Stimulated activated CD8-positive, alpha-beta memory T cell treated with anti-CD3 and anti-CD28 coated beads, Interleukin-12 subunit alpha, Interleukin-12 subunit beta, amount 100 ng/mL, for 24 hours (primary cell): Measurements from ENCODE around the gene CCDC40.

Experiments
- DNase-seq: peaks from one replicate; pipeline ENCODE4 v3.0.0-alpha.2; 2020; ENCODE audit errors: extremely low read depth

Gene CCDC40

DNA sequence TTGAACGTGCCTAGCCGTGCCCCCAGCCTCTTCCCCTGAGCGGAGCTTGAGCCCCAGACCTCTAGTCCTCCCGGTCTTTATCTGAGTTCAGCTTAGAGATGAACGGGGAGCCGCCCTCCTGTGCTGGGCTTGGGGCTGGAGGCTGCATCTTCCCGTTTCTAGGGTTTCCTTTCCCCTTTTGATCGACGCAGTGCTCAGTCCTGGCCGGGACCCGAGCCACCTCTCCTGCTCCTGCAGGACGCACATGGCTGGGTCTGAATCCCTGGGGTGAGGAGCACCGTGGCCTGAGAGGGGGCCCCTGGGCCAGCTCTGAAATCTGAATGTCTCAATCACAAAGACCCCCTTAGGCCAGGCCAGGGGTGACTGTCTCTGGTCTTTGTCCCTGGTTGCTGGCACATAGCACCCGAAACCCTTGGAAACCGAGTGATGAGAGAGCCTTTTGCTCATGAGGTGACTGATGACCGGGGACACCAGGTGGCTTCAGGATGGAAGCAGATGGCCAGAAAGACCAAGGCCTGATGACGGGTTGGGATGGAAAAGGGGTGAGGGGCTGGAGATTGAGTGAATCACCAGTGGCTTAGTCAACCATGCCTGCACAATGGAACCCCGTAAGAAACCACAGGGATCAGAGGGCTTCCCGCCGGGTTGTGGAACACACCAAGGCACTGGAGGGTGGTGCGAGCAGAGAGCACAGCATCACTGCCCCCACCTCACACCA, 65.7 kb downstream of the CCDC40 start:
- no peak for DNase-seq

DNA sequence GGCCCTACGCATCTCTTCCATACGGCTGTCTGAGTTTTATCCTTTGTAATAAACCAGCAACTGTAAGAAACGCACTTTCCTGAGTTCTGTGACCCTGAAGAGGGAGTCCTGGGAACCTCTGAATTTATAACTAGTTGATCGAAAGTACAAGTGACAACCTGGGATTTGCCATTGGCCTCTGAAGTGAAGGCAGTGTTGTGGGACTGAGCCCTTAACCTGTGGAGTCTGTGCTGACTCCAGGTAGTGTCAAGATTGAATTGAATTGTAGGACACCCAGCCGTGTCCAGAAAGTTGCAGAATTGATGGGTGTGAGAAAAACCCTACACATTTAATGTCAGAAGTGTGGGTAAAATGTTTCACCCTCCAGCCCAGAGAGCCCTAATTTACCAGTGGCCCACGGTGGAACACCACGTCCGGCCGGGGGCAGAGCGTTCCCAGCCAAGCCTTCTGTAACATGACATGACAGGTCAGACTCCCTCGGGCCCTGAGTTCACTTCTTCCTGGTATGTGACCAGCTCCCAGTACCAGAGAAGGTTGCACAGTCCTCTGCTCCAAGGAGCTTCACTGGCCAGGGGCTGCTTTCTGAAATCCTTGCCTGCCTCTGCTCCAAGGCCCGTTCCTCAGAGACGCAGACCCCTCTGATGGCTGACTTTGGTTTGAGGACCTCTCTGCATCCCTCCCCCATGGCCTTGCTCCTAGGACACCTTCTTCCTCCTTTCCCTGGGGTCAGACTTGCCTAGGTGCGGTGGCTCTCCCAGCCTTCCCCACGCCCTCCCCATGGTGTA, 66.4 kb downstream of the CCDC40 start:
- DNase-seq = no peak

DNA sequence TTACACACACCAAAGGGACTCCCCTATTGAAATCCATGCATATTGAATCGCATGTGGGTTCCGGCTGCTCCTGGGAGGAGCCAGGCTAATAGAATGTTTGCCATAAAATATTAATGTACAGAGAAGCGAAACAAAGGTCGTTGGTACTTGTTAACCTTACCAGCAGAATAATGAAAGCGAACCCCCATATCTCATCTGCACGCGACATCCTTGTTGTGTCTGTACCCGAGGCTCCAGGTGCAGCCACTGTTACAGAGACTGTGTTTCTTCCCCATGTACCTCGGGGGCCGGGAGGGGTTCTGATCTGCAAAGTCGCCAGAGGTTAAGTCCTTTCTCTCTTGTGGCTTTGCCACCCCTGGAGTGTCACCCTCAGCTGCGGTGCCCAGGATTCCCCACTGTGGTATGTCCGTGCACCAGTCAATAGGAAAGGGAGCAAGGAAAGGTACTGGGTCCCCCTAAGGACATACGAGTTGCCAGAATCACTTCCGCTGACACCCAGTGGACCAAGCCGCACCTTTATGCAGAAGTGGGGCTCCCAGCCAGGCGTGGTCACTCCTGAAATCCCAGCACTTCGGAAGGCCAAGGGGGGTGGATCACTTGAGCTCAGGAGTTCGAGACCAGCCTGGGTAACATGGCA, 67.1 kb downstream of the CCDC40 start:
- no peak for DNase-seq

DNA sequence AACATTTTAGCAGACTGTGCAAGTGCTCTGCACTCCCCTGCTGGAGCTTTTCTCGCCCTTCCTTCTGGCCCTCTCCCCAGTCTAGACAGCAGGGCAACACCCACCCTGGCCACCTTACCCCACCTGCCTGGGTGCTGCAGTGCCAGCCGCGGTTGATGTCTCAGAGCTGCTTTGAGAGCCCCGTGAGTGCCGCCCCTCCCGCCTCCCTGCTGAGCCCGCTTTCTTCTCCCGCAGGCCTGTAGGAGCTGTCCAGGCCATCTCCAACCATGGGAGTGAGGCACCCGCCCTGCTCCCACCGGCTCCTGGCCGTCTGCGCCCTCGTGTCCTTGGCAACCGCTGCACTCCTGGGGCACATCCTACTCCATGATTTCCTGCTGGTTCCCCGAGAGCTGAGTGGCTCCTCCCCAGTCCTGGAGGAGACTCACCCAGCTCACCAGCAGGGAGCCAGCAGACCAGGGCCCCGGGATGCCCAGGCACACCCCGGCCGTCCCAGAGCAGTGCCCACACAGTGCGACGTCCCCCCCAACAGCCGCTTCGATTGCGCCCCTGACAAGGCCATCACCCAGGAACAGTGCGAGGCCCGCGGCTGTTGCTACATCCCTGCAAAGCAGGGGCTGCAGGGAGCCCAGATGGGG, 68.0 kb downstream of the CCDC40 start:
- DNase-seq = no peak

DNA sequence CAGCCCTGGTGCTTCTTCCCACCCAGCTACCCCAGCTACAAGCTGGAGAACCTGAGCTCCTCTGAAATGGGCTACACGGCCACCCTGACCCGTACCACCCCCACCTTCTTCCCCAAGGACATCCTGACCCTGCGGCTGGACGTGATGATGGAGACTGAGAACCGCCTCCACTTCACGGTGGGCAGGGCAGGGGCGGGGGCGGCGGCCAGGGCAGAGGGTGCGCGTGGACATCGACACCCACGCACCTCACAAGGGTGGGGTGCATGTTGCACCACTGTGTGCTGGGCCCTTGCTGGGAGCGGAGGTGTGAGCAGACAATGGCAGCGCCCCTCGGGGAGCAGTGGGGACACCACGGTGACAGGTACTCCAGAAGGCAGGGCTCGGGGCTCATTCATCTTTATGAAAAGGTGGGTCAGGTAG, 68.5 kb downstream of the CCDC40 start:
- no peak for DNase-seq

DNA sequence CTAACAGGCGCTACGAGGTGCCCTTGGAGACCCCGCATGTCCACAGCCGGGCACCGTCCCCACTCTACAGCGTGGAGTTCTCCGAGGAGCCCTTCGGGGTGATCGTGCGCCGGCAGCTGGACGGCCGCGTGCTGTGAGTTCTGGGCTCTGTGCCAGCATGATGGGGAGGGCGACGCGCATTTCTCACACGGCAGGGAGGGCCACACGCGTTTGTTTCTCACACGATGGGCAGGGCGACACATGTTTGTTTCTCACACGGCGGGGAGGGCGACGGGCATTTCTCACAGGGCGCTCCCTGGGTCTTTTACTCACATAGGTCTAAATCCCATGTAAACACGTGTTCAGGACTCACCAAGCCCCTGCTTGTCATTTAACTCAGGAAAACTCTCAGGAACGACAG, 69.3 kb downstream of the CCDC40 start:
- no peak for DNase-seq

DNA sequence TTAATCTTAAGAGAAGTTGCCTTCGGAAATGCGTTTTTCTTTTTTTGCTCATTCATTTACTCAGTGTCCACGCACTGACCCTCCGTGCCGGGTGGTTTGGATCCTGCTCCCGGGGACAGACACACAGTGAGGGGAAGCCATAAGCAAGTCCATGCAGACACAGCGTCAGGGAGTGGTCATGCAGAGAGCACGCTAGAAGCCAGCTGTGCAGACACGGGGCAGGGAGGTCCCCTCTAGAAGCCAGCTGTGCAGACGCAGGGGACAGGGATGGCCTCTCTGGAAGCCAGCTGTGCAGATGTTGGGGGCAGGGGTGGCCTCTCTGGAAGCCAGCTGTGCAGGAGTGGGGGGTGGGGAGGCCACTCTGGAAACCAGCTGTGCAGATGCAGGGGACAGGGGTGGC, 69.7 kb downstream of the CCDC40 start:
- no peak for DNase-seq

DNA sequence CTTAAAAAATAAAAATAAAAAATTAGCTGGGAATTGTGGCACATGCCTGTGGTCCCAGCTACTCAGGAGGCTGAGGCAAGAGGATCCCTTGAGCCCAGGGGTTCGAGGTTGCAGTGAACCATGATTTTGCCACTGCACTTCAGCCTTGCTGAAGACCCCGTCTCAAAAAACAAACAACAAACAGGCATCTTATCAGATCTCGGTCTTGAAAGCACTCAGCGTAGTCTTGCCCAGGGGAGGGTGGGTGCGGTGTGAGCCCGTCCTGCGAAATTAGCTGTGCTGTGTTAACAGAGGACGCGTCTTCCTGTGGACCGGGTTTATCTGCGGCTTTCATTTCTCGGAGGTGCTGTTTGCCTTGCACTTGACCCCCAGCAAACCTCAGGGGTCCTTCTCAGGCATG, 70.3 kb downstream of the CCDC40 start:
- DNase-seq = no peak

DNA sequence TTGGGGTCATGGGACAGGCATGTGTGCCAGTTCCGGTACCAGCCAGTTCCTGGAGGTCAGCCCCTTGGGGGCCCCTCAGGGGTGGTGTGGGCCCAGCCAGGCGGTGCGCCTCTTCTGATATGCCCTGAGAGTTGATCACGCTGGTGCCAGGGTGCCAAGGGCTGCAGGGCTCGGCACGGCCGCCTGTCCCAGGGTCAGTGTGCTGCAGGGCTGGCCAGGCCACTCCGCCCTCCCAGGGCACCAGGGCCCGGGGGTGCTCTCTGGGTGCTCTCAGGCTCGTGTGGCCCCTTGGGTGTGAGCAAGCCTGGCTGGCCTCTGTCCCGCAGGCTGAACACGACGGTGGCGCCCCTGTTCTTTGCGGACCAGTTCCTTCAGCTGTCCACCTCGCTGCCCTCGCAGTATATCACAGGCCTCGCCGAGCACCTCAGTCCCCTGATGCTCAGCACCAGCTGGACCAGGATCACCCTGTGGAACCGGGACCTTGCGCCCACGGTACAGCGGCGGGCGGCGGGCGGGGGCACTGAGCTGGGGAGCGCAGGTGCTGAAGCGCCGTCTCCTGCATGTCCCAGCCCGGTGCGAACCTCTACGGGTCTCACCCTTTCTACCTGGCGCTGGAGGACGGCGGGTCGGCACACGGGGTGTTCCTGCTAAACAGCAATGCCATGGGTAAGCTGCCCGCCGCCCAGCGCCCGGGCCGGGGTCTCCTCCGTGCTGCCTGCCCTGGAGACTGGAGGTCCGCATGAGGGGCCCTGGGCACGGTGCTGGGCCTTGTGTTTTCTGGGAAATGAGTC, 71.0 kb downstream of the CCDC40 start:
- no peak for DNase-seq

DNA sequence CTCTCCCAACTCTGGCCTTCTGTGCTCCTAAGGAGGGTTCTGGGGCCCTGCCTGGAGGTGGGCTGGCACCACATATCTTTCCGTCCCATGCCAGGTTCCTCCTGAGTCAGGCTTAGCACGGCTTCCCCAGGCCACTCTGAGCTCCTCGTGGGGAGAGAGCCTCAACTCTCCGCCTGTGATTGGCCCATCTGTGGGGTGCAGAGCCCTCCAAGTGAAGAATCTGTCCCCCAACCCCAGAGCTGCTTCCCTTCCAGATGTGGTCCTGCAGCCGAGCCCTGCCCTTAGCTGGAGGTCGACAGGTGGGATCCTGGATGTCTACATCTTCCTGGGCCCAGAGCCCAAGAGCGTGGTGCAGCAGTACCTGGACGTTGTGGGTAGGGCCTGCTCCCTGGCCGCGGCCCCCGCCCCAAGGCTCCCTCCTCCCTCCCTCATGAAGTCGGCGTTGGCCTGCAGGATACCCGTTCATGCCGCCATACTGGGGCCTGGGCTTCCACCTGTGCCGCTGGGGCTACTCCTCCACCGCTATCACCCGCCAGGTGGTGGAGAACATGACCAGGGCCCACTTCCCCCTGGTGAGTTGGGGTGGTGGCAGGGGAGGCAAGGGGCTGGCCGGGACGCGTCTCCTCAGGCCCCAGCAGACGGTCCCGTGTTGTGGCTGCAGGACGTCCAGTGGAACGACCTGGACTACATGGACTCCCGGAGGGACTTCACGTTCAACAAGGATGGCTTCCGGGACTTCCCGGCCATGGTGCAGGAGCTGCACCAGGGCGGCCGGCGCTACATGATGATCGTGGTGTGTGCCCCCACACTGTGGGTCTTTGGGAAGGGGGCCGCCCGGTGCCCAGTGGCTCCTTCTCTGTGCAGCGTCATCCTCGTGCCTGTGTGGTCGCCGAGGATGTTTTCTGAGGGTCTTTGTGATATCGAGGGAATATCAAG, 71.9 kb downstream of the CCDC40 start:
- DNase-seq = no peak

DNA sequence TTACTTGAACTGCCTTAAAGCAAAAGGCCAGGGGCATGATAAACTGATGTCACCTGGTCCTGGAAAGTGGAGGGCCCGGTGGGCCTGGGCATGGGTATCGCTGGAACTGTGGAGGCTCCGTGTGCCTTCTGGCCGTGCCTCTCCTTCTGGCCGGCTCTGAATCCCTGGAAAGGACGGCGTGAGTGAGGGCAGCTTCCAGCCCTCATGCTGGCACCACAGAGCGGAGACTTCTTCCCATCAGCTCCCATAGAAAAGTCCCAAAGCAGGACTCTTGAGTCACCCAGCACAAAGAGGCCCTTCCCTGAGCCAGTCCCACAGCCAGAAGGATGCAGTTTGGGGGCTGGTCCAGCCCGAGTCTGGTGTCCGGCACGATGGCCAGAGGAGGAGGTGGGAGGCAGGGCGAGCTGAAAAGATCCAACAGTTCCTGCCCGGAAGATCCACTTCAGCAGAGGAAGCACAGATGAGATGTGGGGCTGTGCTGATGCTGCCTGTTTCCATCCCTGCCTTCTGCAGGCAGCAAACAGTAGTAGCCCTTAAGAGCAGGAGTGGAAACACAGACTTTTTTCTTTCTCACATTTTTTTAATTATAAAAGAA, 72.7 kb downstream of the CCDC40 start:
- no peak for DNase-seq

DNA sequence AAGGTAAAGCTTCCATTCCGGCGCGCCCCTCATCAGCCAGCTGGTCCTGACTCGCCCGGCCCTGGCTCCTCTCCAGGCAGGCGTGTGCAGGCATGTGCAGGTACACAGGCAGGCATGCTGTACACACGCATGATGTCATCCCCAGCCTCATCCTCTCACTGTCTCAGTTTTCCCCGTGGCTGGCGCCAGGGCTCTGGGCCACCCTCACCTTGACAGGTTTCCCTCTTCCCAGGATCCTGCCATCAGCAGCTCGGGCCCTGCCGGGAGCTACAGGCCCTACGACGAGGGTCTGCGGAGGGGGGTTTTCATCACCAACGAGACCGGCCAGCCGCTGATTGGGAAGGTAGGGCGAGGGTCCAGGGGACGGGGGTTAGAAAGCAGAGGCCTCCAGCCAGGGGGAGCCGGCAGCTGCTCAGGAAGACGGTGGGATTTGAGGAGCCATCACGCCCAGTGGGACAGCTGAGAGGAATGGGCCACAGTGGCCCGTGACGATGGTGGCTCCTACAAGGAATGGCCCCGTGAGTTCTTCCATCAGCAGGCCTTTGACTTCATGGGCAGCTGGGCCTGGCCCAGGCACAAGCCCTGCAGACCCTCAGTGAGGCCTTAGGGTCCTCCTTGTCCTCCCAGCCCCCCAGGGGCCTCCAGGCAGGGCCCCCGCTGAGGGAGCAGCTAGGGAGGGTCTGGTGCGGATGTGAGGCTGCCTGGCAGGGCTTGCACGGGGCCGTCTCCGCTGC, 73.4 kb downstream of the CCDC40 start:
- DNase-seq = no peak

DNA sequence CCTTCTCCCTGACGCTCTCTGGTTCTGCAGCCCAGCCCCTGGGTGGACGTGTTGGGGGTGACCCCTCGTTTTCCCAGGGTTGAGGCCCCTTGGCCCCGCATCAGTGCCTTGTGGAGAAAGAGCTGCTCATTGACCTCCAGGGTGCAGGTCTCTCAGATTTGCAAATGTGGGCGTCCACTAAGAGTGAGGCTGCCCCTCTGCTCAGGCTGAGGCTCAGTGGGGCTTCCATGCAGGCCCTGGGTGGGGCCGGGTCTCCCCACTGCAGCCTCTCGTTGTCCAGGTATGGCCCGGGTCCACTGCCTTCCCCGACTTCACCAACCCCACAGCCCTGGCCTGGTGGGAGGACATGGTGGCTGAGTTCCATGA, 74.0 kb downstream of the CCDC40 start:
- no peak for DNase-seq

DNA sequence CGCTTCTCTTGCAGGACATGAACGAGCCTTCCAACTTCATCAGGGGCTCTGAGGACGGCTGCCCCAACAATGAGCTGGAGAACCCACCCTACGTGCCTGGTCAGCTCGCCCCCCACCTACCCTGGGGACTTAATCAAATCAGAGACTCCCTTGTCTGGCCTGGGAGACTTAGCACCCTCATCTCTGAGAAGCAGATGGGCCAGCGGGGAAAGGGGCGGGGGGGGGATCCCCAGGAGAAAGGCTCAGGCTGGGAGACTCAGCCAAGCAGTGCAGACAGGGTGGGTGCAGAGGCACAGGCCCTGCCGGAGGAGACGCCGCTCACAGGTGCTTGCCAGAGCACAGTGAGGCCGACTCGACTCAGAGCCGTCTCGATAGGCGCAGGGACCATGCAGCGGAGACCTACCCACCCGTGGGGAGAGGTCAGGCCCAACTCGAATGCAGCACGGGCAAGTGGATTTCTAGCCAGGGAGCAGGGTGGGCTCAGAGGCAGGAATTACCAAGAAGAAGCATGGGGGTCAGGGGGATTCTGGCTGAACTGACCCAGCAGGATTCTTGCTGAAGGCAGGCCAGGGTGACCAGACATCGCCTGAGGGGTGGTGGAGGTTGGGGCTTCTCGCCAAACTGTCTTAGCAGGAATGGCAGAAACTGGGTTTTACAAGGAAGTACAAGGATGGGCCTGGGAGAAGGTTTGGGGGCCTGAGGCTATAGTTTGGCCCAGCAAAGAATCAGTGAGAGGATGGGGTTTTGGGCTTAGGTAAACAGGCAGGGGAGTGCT, 74.7 kb downstream of the CCDC40 start:
- no peak for DNase-seq

DNA sequence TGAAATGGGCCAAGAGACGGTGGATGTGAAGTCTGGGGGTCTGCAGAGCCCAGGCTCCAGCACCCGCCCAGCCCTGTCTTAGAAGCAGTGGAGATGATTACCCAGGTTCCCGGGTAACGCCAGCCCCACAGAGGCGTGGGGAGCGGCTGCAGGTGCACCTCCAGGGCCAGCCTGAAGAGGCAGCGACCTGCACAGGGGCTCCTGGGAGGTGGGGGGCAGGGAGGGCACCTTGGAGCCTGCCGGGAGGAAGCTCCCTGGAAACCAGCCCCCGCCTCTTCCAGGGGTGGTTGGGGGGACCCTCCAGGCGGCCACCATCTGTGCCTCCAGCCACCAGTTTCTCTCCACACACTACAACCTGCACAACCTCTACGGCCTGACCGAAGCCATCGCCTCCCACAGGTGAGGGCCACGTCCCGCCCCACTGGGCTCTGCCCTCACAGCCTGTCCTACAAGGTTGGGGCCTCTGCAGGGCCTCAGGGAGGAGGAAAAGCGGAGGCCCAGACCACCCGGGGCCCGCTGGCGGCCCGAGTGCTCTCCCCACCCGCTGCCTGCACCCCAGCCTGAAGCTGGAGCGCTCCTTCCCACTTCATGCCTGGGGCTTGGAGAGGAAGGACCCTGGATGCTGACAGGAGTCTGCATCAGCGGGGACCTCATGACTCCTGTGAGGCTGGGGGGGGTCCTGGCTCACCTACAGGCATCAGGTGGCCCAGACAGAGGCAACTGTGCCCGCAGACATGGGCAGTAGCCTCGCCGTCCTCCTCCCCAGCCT, 75.4 kb downstream of the CCDC40 start:
- DNase-seq = no peak

DNA sequence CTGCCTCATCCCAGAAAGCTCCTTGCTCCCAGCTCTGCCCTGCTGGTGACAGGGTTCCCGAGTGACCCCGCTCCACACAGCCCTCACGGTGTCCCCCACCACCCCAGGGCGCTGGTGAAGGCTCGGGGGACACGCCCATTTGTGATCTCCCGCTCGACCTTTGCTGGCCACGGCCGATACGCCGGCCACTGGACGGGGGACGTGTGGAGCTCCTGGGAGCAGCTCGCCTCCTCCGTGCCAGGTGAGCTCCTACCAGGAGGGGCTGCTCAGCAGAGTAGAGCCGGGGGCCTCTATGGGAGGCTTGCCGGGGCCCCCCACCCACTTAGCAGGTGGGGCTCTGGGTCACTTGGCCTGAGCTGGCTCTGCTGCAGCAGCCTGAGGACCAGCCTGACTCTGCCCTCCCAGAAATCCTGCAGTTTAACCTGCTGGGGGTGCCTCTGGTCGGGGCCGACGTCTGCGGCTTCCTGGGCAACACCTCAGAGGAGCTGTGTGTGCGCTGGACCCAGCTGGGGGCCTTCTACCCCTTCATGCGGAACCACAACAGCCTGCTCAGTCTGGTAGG, 76.1 kb downstream of the CCDC40 start:
- no peak for DNase-seq

DNA sequence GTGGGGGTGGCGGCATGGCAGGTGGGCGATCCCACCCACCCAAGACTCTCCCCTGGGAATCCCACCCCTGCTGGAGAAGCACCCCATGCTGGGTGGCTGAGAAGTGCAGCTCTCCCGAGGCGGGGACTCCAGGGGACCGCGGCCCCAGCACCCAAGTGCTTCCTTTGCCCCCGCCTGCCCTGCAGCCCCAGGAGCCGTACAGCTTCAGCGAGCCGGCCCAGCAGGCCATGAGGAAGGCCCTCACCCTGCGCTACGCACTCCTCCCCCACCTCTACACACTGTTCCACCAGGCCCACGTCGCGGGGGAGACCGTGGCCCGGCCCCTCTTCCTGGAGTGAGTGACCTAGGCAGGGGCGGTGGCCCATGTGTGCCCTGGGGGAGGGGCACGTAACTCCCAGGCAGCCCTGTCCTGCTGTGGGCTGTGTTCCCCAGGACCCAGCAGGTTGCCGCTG, 76.6 kb downstream of the CCDC40 start:
- DNase-seq = no peak

DNA sequence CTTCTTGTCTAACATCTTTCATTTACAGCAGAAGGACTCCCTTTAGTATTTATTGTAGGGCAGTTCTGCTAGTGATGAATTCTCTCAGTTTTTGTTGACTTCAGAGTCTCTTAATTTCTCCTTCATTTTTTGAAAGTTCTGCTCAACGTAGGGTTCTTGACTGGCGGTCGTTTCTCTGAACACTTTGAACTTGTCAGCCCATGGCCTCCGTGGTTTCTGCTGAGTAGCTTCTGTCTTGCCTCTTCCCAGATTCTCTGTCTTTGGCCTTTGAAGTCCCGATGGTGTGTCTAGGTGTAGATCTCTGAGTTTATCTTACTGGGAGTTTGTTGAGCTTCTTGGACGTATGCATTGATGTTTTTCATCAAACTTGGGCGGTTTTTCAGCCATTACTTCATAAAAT, 78.3 kb downstream of the CCDC40 start:
- no peak for DNase-seq
